Hematopoietic multipotent progenitor cell treated with erythropoietin and hydrocortisone succinate and interleukin-3 and kit ligand, for 4 days (in vitro differentiated cells): Measurements from ENCODE around the gene MIOX.

Experiments used
- DNase-seq: peaks from one replicate; pipeline ENCODE4 v3.0.0-alpha.2; 2015

Gene MIOX

GRCh38 chr22:50456026-50456425 lies 30.6 kb upstream of the MIOX start:
- no peak for DNase-seq

GRCh38 chr22:50456466-50457234 lies 30.0 kb upstream of the MIOX start:
- peak; percentile 33 for DNase-seq

GRCh38 chr22:50459016-50459415 lies 27.6 kb upstream of the MIOX start:
- DNase-seq: no peak

GRCh38 chr22:50459496-50460140 lies 27.0 kb upstream of the MIOX start:
- peak; percentile 38 for DNase-seq

GRCh38 chr22:50460938-50461337 lies 25.7 kb upstream of the MIOX start:
- DNase-seq: no peak

- no peak for DNase-seq
These were observed 25.1 kb upstream of the MIOX start for GRCh38 chr22:50461536-50461935.

- no peak for DNase-seq
These were observed 24.6 kb upstream of the MIOX start for GRCh38 chr22:50461979-50462540.

GRCh38 chr22:50463188-50463900 lies 23.3 kb upstream of the MIOX start:
- no peak for DNase-seq

- DNase-seq: no peak
These were observed 22.2 kb upstream of the MIOX start for GRCh38 chr22:50464451-50464850.

GRCh38 chr22:50465066-50465930 lies 21.4 kb upstream of the MIOX start:
- no peak for DNase-seq

- no peak for DNase-seq
These were observed 19.3 kb upstream of the MIOX start for GRCh38 chr22:50467341-50467740.

- DNase-seq: no peak
These were observed 18.8 kb upstream of the MIOX start for GRCh38 chr22:50467773-50468440.

GRCh38 chr22:50468626-50469025 lies 18.0 kb upstream of the MIOX start:
- DNase-seq: no peak

GRCh38 chr22:50469377-50470305 lies 17.0 kb upstream of the MIOX start:
- DNase-seq: peak; percentile 95

- DNase-seq: no peak
These were observed 16.2 kb upstream of the MIOX start for GRCh38 chr22:50470491-50470890.

GRCh38 chr22:50471197-50471847 lies 15.3 kb upstream of the MIOX start:
- DNase-seq: no peak

- DNase-seq: no peak
These were observed 14.7 kb upstream of the MIOX start for GRCh38 chr22:50471962-50472361.

GRCh38 chr22:50473088-50473487 lies 13.6 kb upstream of the MIOX start:
- DNase-seq: peak; percentile 67

GRCh38 chr22:50473855-50474671 lies 12.6 kb upstream of the MIOX start:
- DNase-seq: peak; percentile 48
